NCI-H226 (cell line): Measurements from ENCODE around the gene ANGPT4.
A peak's percentile ranks its signal among the peaks of the same experiment; 100 is the strongest.

Experiments
- DNase-seq: peaks from one replicate; pipeline ENCODE4 v3.0.0-alpha.2; 2015

ANGPT4 gene

DNA sequence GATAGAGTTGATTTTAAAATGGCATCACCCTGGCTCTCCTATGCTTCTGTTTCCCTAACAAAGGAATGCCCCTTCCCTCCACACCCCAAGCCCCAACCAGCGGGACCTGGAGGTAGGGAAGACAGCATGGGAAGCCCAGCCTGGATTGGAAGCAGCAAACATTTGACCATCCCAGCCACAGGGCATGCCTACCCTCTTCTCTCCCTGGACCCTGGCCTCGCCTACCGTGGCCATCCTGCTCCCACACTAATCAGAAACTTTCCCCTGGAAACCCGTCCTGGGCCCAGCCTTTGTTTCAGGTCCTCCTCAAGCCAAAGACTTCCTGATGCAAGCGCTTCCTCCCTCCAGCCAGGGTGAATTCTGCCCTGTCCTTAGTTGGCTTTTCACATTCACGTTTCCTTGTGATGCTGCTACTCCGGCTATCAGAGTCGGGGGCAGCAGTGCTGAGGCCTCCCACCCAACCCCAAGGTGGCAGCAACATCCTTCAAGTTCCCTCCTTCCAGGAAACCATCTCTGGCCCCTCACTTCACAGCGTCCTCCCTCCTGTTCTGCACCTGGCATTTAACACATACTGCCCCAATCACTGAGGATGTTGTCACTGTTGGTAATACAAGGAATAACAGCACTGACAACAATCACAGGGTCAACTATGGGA lies 18.2 kb upstream of the ANGPT4 start:
- DNase-seq = no peak

DNA sequence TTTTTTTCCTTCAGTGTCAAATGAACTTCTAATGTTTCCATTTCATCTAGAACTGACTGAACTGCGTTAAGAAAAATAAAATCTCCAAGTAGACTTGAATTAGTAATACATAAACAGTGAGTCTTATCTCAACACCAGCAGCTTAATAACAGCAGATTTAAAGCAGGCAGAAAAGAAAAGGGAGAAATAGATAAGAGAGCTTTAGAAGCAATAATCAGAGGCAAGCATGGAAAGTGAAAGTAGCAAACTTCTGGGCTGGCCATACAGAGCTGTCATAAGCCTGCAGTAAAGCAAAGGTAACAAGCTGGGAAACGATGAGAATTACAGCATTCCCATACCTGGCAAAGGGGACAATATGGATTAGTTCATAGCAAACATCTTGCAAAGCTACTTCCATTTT lies 16.9 kb upstream of the ANGPT4 start:
- no peak for DNase-seq

DNA sequence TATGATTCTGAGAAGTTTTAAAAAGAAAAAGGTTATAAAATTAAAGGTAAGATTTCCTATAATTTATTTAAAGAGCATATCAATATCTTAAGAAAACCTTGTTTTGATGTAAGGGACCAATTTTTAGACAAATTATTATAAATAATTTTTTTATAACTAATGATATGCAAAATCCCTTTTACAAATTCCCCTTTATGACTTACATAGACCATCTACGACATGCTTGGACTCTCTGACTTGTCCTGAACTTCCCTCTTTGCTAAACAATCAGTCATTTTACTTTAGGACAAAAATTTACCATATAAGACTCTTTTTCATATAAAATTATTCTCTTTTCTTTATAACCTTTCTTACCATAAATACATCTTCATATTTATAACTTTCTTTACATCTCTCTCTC lies 15.3 kb upstream of the ANGPT4 start:
- no peak for DNase-seq

DNA sequence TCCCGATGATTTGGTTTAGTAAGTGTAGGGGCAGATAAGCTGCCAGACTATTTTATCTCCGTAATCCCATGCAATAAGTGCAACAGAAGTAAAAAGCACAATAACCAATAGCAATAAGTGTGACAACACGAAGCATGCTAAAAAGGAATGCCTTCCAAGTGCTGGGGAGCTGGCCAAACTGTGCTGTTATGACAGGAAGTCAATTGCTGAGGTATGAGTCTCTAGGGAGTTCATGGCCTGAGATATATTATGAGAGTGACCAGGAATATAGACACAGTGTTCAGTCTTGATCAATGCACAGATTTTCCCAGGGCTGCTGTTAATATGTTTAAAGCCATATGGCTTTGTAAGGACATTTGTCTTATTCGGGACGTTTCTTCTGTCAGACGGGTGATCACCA lies 10.5 kb upstream of the ANGPT4 start:
- DNase-seq = no peak

DNA sequence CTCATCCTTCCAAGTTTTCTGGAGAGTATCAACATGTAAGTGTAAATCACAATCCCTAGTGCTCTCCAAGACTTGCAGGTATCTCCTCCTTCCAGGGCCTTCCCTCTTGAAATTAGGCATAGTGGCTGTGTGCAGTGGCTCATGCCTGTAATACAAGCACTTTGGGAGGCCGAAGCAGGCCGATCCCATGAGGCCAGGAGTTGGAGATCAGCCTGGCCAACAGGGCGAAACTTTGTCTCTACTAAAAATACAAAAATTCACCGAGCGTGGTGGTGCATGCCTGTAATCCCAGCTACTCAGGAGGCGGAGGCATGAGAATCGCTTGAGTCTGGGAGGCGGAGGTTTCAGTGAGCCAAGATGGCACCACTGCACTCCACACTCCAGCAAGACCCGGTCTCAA lies 9.4 kb upstream of the ANGPT4 start:
- DNase-seq = no peak

DNA sequence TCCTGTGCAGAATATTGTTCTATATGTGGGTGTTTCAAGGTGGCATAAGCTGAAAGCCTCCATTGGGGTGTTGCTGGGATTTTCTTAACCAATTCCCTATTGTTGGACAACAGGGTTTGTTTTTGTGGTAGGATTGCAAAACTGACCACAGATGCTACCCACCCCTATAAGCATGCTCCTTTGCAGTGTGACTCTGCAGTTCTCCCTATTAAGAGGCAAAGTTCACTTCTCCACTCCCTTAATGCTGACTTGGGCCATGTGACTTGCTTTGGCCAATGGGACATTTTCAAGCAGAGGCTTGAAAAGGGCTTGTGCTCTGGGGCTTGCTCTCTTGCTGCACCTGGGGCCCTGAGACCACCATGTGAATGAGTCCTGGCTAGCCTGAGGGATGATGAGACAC lies 8.5 kb upstream of the ANGPT4 start:
- no peak for DNase-seq

DNA sequence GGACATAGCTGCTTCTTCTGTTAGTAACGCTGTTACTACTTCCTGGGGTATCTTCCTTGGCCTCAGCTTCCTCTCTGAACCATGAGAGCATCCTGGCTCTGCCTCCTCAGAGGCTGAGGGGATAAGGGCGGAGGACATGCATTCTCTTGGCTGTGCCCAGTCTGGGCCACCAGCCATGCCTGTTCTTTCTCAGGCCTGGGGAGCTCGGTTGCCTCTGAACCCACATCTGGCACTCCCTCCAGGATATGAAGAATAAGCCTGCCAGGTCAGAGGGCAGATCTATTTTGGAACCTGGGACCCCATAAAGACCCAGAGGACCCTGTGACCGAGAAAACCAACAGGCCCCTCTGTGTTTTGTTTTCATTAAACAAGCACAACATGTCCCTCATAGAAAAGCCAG lies 6.6 kb upstream of the ANGPT4 start:
- no peak for DNase-seq

DNA sequence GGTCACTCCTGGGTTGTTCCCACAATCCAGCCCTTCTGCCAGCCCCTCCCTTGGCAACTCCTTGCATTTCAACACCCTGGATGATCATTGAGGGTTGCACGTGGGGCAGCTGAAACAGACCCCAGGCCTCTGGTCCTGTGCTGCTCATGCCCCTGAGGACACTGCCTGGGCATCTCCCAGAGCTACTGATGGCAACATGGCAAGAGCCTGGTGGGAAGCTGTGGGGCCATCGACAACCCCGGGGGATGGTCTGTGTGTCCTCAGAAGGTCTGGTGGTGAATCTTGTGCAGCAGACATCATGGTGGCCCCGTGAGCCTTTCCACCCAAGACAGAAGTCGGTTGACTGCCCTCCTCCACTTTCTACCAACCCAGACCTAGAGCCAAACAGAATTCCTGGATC lies 4.9 kb upstream of the ANGPT4 start:
- DNase-seq = no peak

DNA sequence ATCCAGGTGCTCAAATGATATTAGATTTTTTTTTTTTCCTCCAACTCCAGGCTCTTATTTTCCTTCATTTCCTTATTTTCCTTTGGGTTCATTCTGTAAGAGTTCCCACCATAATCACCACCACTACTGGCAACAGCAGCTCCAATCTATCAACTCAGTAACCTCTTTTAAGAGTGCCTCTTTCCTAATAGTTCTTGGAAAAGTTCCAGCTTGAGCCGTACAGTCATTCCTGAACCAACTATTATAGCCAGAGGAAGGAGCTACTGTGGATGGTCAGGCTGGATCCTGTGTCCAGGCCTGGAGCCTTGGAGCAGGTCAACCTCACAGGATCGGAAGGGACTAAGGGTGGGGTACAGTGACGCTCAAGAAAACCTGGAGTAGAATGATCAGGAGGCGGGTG lies 4.2 kb upstream of the ANGPT4 start:
- no peak for DNase-seq

DNA sequence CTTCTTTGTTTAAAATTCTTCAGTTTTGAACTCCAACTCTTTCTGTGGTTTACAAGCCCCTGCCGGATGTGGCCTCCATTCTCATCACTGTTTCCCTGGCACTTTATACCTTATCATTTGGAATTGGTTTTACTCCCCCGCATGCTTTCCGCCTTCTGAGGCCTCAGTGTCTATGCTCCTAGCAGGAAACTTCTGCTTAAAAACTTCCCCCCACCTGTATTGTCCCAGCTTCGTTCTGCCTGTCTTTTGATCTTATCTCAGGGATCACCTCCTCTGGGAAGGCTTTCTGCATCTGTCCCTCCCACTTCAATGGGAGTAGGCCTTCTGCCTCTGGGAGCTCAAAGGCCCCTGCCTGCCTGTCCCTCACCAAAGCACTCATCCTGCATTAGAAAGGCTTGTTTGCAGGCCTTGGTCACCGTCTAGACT lies 3.4 kb upstream of the ANGPT4 start:
- DNase-seq = peak; percentile 56

DNA sequence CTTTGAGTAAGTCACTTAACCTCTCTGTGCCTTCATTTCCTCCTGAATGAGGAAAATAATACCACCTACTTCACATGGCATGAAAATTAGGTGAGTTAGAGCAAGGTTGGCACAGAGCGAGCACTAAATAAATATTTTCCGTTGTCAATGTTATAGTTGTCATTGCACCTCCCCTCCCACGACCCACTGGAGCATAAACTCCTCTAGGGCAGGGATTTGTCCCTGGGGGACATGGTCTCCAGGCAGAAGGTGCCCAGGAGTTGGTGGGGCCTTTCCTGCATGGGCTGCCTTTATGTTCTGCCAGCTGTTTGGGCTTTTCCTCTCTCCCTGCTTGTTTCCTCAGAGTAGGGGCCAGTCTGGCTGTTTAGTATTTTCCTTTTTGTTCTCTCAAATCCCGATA lies 1.3 kb upstream of the ANGPT4 start:
- DNase-seq = no peak

DNA sequence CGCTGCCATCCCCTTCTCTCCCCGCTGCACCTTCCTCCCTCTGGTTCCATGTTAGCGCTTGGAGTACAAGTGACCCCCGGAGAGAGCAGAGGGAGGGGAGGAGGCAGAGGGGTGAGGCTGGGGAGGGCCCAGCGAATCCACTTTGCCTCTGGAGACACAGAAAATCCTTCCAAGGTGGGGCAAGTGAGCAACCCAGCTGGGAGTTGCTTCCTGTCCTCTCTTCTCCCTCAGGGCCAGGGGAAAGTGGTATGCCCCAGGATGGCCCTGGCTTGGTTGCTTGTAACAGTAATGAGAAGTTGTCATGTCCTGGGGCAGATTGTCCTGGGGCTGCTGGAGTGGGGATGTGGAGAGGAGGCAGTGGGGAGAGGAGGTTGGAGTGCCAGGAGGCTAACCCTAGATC lies 691 bp upstream of the ANGPT4 start:
- no peak for DNase-seq

DNA sequence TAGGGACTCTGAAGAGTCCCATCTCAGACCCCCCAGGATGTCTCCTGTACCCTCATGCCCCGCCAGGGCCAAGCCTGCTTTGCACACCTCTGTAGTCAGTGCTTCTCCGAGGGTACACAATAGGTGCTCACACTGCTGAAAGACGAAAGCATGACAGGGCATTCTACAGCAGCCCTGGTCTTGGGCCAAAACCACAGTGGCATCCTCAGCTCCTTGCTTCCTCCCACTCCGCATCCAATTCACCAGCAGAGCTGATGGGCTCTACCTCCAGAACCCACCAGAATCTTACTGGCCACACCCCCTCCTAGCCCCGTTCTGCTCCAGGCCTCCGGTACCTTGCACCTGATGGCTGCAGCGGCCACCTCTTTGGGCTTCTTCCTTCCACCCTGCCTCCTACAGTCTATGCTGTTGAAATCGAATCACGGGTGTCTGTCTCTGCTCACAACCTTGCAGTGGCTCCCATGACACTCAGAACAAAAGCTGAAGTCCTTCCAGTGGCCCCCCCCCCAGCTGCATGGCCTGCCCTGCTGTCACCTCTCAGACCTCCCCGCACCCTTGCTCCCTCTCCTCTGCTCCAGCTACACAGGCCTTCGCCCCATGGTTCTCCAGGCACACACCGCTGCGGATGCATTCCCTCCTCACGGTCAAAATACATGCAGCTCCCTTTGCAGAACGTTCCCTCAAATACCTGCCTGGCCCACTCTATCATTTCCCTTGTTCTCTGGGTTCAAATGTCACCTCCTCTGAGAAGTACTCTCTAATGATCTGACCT lies 1.2 kb downstream of the ANGPT4 start:
- DNase-seq = no peak

DNA sequence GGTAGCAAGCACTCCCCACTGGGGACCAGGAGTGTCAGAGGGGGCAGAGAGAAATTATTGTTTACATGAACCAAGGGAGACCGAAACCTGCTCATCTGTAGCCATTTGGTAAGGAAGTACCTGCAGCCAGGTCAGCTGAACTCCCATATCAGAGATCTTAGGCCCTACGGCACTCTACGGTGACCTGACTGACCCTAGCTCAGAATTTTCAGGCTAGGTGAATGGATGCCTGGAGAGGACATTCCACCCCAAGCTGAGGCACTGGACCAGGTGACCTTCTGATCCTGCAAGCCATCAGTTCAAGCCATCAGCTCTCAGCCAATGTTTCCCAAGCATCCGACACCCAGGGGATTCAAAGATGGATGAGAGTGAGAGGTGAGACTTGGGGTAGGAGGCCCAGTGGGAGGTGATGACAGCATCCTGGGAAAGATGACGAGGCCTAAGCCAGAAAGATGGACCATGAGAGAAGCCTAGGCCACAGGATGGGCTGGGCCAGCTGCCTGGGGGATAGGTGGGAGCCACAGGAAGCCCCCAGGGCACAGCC lies 2.8 kb downstream of the ANGPT4 start:
- no peak for DNase-seq

DNA sequence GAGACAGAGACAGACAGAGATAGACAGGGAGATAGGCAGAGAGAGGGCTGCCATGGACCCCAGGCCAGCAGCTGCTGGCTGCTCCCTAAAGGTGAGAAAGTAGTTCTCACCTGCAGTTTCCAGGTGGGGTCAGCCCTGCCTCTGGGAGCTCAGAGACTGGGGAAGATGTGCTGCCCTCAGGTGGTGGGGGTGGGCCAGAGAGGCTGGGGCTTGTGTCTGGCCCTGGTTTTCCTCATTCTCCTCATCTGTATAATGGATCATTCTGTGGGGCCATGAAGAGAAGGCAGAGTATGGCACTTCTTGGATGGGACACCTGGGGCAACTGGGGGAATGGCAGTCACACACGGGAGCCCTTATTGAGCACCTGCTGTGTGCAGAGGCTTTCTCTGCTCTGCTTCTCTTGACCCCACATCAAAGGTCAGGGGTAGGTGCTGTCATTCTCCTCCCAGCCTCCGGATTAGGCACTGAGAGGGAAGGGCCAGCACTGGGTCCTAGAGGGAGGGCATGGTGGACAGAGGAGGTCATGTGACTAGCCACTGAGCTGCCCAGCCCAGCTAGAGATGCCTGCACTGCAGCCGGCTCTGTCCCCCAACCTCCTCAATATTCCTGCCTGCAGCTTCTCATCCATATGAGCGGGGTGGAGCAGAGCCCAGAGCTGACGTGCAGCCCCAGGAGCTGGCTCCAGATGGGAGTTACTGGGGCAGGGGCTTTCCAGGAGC lies 4.1 kb downstream of the ANGPT4 start:
- no peak for DNase-seq

DNA sequence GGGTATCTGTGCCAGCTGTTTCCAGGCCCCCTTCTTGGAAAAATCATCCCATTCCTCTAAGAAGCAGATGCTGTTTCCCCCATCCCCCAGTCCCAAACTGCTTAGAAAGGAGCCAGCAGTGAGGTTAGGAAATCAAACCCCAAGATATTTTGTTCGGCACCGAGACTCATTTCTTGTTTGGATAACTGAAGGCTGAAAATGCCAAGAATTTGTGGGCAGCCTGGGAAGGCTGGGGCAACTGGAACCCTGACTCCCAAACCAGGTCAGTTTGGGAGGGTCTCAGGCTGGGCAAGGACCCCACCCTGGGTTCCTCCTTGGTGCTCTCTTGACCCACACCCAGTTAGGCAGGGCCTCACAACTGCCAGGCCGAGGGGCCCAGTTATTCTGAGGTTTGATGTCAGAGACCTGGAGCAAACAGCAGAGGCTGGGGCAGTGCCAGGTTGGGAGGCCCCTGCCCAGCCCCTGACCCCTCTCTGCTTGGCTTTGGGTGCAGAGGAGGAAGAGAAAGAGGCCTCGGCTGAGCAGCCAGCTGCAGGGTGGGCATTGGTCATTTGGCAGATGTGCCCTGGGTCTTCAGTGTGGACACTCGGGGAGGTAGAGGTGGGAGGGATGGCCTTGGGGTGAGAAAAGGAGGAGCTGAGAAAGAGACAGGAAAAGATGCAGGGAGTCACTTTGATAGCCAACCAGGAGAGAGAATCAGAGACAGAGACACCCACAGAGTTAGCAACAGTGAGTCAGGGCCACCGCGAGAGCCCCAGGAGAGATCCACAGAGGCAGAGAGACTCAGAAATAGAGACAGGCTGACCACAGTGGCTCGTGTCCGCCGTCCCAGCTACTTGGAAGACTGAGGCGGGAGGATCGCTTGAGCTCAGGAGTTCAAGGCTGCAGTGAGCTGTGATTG lies 5.0 kb downstream of the ANGPT4 start:
- DNase-seq = peak; percentile 5

DNA sequence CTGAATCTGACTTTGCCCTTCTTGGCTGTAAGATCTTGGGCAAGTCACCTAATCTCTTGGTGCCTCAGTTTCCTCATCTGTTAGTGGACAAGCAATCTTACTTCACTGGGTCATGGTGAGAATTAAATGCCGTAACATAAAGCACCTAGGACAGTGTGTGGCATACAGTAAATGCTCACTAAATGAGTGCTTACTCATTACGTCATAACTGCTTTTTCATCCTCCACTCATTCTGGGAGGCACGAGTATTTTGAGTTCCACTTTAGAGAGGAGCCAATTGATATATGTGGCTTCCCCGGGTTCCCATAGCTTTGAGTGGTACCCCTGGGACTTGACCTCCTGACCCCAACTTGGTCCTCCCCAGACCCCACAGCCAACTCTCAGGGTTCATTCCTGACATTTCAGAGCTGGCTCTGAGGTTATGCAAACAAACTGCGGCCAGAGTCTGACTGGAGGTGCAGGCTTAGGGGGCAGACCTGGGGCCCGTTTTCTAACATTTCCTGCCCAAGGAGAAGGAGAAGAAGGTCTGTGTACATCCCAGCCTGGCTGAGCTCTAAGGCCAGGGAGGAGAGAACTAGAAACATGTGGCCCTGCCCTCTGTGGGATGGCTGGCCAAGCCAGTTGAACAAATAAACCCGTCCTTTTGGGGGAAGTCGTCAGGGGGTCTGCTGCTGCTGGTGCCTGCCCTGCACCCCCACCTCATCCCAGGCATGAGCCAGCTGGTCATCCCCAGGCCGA lies 5.8 kb downstream of the ANGPT4 start:
- DNase-seq = no peak

DNA sequence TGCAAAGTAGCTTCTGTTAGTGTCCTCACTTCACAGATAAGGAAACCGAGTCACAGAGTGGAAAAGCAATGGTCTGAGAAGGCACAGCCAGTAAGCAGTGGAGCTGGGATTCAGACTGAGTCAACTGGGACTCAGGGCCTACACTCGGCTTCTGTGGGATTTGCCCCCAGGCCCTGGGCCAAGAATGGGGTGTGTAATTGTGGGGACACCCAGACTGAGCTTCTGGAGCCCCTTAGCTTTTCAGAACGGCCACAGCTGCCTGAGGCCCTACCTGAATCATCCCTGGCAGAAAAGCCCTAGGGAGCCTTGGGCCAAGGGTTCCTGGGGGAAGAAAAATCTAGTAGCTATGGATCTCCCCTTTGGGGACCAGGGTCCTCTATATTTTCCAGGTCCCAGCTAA lies 6.5 kb downstream of the ANGPT4 start:
- DNase-seq = no peak

DNA sequence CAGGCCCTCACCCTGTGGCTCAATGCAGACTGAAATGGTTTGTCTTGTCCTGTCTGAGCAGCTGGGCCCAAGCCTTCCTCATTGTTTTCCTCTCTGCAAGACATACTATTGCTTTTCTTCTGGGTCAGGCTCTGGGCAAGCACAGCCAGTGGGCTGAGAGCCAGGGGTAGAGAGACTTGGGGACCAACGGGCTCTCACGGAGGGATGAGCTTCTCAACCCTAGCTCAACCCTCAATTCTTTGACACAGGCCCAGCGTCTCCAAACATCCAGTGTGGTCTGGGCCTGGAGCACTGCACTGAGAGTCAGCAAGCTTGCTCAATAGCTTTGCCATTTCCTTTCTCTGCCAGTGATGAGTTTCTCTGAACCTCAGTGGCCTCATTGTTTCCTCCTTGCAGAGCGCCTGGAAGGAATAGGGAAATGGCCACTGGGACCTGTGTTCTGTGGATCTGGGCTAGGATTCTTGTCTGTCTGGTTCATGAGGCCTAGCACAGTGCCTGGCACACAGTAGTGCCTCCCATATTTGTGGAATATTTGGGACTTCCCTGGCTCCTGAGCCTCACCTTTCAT lies 9.3 kb downstream of the ANGPT4 start:
- DNase-seq = no peak

DNA sequence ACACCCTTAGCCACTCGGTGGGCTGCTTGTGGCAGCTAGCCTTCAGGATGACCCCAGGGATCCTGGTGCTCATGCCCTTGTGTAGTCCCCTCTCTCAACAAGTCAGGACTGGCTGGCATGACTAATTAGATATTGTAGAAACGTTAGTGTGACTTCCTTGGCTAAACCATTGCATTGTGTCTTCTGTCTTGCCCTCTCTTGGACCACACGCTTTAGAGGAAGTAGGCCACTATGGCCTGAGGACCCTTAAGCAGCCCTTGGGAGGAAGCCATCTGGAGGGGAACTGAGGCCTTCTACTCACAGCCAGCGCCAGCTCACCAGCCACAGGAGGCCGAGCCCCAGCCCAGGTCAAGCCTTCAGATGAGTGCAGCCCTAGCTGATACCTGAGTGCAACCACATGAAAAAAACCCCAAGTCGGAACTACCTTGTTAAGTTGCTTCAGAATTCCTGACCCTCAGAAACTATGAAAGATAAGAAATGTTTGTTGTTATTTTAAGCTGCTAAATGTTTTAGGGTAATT lies 10.1 kb downstream of the ANGPT4 start:
- DNase-seq = no peak

DNA sequence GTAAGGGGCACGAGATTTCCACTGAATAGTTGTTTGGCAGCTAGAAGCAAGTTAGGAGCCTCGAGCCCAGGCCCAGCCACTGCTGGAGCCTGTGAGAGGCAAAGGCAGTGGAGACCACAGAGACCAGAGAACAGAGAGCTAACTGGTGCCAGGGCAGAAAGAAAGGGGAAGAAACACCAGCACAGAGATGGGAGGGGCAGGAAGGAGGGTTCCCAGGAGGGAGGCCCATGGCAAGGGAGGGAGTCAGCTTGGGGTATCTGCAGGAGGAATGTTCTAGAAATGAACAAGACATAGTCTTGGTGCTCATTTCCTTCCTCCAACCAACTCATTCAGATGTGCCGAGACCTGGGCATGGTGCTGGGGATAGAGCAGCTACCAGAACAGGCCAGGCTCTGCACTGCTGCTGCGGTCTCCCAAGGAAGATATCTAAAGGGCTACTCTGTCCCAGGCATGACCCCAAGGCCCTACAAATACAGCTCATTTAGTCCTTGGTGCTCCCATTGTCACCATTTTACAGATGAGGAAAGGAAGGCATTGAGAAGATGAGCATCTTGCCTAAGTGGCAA lies 10.7 kb downstream of the ANGPT4 start:
- no peak for DNase-seq
